K562 (cell line): ENCODE results near the gene KTI12. TPM values are rescaled to one million over a fixed set of nuclear protein-coding genes. Genes with fewer than 3 reads are reported as not detected.
"Not testable (repeated sequence)": the region's sequence is repeated elsewhere in the genome, so short reads cannot be mapped to it uniquely, and the experiment has no call there.

Experiments used
- ATAC-seq: fragments of 200-7000 bp; cut with Tn5 transposase; 3 replicates; pipeline ENCODE4 v1.9.1; 2020; ENCODE audit warnings: moderate library complexity
- BruUV-seq: library from RNA; stranded (reverse); fragments of 400-500 nt; replicated peaks from 2 replicates; lab custom pipeline; 2021; lab: Mats Ljungman, UMichigan
- CTCF ChIA-PET: fragments of 300-600 bp; formaldehyde crosslinking; extraction: SDS; loops from one replicate; lab custom pipeline; 2021; ENCODE audit warnings: low intra/inter-chr PET ratio; lab: Yijun Ruan, JAX
- POLR2A ChIA-PET: fragments of 300-600, 350-650 bp; sonication (Branson Sonifier 250); formaldehyde crosslinking; extraction: SDS; loops from one replicate; lab custom pipeline; 2021; ENCODE audit warnings: antibody characterized with exemption, inconsistent platforms; lab: Yijun Ruan, JAX
- DNase-seq, 4 experiments: peaks; one replicate each; pipeline versions ENCODE4 v3.0.0 to v3.0.0-alpha.2; 2011 to 2018; ENCODE audit warnings: low spot score in 3 of 4, mixed read lengths in 3 of 4; ENCODE audit errors: extremely low read depth in 1 of 4
- FAIRE-seq: peaks from 2 replicates; lab custom pipeline; 2011; peaks lifted over from hg19 to GRCh38; lab: Jason Lieb, UNC
- H2AFZ ChIP-seq: 2 replicates; pipeline ENCODE4 v1.6.0; 2011; ENCODE audit warnings: low read depth, low read length, control low read depth, inconsistent platforms
- H3K27ac ChIP-seq: fragments of 200-600 bp; 3 replicates; pipeline ENCODE4 v1.8.0; 2011; ENCODE audit warnings: low read depth, mild to moderate bottlenecking, control low read depth, inconsistent platforms, low read length, moderate library complexity, mixed read lengths; ENCODE audit errors: extremely low read depth
- H3K27me3 ChIP-seq, 2 experiments: fragments of 300-600 bp in 1 of 2; 2 replicates in 1 of 2; 3 replicates in 1 of 2; pipeline versions ENCODE4 v1.6.0 to v1.8.0; 2011; ENCODE audit warnings: inconsistent platforms in 2 of 2, low read length in 2 of 2, mild to moderate bottlenecking in 1 of 2, mixed read lengths in 1 of 2, moderate library complexity in 1 of 2; ENCODE audit not compliant: control insufficient read depth in 2 of 2, insufficient read depth in 2 of 2
- H3K36me3 ChIP-seq: fragments of 300-600 bp; 3 replicates; pipeline ENCODE4 v1.8.0; 2011; ENCODE audit warnings: mild to moderate bottlenecking, low read length, inconsistent platforms; ENCODE audit not compliant: control insufficient read depth, insufficient read depth
- H3K4me1 ChIP-seq, 2 experiments: fragments of 200-600 bp in 1 of 2; replicated peaks in 1 of 2; 2 replicates in 1 of 2; 3 replicates in 1 of 2; pipeline versions ENCODE4 v1.5.1 to v1.8.0; 2011; ENCODE audit warnings: inconsistent platforms in 2 of 2, low read length in 2 of 2, mild to moderate bottlenecking in 1 of 2, mixed read lengths in 1 of 2, moderate library complexity in 1 of 2; ENCODE audit not compliant: control insufficient read depth in 2 of 2, insufficient read depth in 2 of 2
- H3K4me2 ChIP-seq: 2 replicates; pipeline ENCODE4 v1.6.1; 2011; ENCODE audit warnings: low read length, control low read depth, inconsistent platforms, mixed read lengths; ENCODE audit not compliant: insufficient read depth
- H3K4me3 ChIP-seq: fragments of 200-600 bp; sonication (generic), shearing (Covaris generic); 2 replicates; pipeline ENCODE4 v1.5.1; 2016; ENCODE audit warnings: control low read depth, inconsistent platforms
- H3K79me2 ChIP-seq: fragments of 200-600 bp; 3 replicates; pipeline ENCODE4 v1.8.0; 2011; ENCODE audit warnings: low read length, inconsistent platforms; ENCODE audit not compliant: control insufficient read depth, insufficient read depth
- H3K9ac ChIP-seq, 2 experiments: 2 replicates each; pipeline versions ENCODE4 v1.6.0 to v1.6.1; 2011; ENCODE audit warnings: low read depth in 2 of 2, low read length in 2 of 2, control low read depth in 1 of 2, inconsistent platforms in 1 of 2, mild to moderate bottlenecking in 1 of 2, mixed read lengths in 1 of 2; ENCODE audit not compliant: insufficient read depth in 1 of 2
- H3K9me1 ChIP-seq: one replicate; pipeline ENCODE4 v1.6.0; 2011; ENCODE audit warnings: inconsistent platforms, mild to moderate bottlenecking, low read length, moderate library complexity; ENCODE audit not compliant: control insufficient read depth, insufficient read depth
- H3K9me3 ChIP-seq: replicated peaks from 2 replicates; pipeline ENCODE4 v1.5.1; 2011; ENCODE audit warnings: low read depth, low read length, inconsistent platforms; ENCODE audit not compliant: control insufficient read depth, insufficient read depth
- H4K20me1 ChIP-seq: replicated peaks from 2 replicates; pipeline ENCODE4 v1.6.1; 2011; ENCODE audit warnings: low read length, inconsistent platforms, mixed read lengths; ENCODE audit not compliant: control insufficient read depth, insufficient read depth
- CEBPB ChIP-seq: fragments of 450-650 bp; IDR thresholded peaks from 2 replicates; pipeline ENCODE4 v1.6.1; 2016; ENCODE audit warnings: missing genetic modification characterization, missing compliant biosample characterization
- MEF2A ChIP-seq: IDR thresholded peaks from 2 replicates; pipeline ENCODE4 v1.6.1; 2011; ENCODE audit warnings: low read depth, mild to moderate bottlenecking, low read length, moderate library complexity; ENCODE audit not compliant: control insufficient read depth
- PURB ChIP-seq: sonication (generic); formaldehyde crosslinking; IDR thresholded peaks from 2 replicates; pipeline ENCODE4 v1.9.0; 2021; ENCODE audit warnings: low read depth, mild to moderate bottlenecking, missing genetic modification reagents
- WGBS: fragments of 100-300 bp; shearing (Covaris generic); methylation state at CpG from one replicate; pipeline ENCODE4 v1.1.6; 2016; ENCODE audit warnings: low coverage, mixed read lengths; ENCODE audit not compliant: insufficient coverage; ENCODE audit errors: missing lambda C conversion rate; 5-methylcytosine and 5-hydroxymethylcytosine counted together
- in situ Hi-C: fragments of 300-500 bp; cut with MboI; formaldehyde crosslinking; loops from 4 replicates; pipeline ENCODE4 v1.15.0; 2018; ENCODE audit warnings: inconsistent platforms, mixed read lengths
- intact Hi-C: fragments of 100-400 bp; cut with micrococcal nuclease; formaldehyde crosslinking; loops from 2 replicates; pipeline ENCODE4 v1.14.2; 2022
- polyA plus RNA-seq, 8 experiments: library from polyadenylated mRNA; depleted of rRNA in 4 of 8; stranded (reverse) in 5 of 8; unstranded in 3 of 8; fragments of >200 nt; fragmentation: Nextera tagmentation in 2 of 8; fragmentation: Illumina TruSeq in 1 of 8; extraction: Ambion mirVana in 2 of 8; extraction: Trizol in 1 of 8; gene quantifications; 2 replicates each; pipeline versions ENCODE4 v1.2.1 to v1.2.3, GENCODE V29; 2011 to 2014; ENCODE audit warnings: inconsistent platforms in 1 of 8, missing spikeins in 1 of 8
- total RNA-seq, 7 experiments: library from RNA; depleted of rRNA in 6 of 7; stranded (reverse); fragments of >200 nt in 6 of 7; fragmentation: Illumina TruSeq in 2 of 7; extraction: Trizol in 2 of 7; gene quantifications; 2 replicates each; pipeline versions ENCODE4 v1.2.1 to v1.2.3, GENCODE V29; 2011 to 2021; ENCODE audit warnings: low replicate concordance in 1 of 7
- TF ChIP-seq, protein P1 (sequence below): fragments of 450-650 bp; IDR thresholded peaks from 2 replicates; pipeline ENCODE4 v1.6.1; 2016; ENCODE audit warnings: mild to moderate bottlenecking, moderate library complexity

The KTI12 gene
- total and polyA plus RNA-seq, 9 of the 15 experiments (the other 6 are each of a cell fraction or from before 2014, with no cell fraction given), result 3.1 to 22.8 (median 11.6) TPM

DNA sequence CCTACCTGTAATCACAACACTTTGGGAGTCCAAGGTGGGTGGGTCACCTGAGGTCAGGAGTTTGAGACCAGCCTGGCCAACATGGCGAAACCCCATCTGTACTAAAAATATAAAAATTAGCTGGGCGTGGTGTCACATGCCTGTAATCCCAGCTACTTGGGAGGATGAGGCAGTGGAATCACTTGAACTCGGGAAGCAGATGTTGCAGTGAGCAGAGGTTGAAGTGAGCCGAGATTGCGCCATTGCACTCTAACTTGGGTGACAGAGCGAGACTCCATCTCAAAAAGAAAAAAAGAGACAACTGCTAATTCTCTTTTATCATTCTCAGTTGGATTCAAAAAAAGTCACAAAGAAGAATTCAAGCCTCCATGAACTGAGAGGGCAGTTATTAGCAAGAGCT, 43.7 kb upstream of the KTI12 start:
- H3K27me3 ChIP-seq, H3K4me2 ChIP-seq, CTCF ChIA-PET, in situ Hi-C loops, intact Hi-C loops, FAIRE-seq, BruUV-seq, H3K4me3 ChIP-seq, H3K9me1 ChIP-seq, ATAC-seq, H3K9ac ChIP-seq, H4K20me1 ChIP-seq, H3K27ac ChIP-seq, H3K9me3 ChIP-seq, DNase-seq, H2AFZ ChIP-seq: not testable (repeated sequence)
- peak; percentile 33; the same call in 1 of the 2 replicates for TF ChIP-seq CEBPB
- Histone ChIP-seq H3K36me3 (peaks cover 52% of the 10 kb centered on the region), H3K4me1 (peaks cover 2 to 15% of the 10 kb centered on the region in 2 experiments; a peak in 4 of 5 replicates), H3K79me2 (peaks cover 49% of the 10 kb centered on the region)
- POLR2A ChIA-PET, result interaction anchor here (0.5 to 1.8 kb wide), 5 partner anchors 9 to 300 kb away, joined by 3 to 5 read pairs (median 3); no protein-coding TSS in a partner anchor
- WGBS, result 94% methylated on average over 6 of the region's 6 CpGs

DNA sequence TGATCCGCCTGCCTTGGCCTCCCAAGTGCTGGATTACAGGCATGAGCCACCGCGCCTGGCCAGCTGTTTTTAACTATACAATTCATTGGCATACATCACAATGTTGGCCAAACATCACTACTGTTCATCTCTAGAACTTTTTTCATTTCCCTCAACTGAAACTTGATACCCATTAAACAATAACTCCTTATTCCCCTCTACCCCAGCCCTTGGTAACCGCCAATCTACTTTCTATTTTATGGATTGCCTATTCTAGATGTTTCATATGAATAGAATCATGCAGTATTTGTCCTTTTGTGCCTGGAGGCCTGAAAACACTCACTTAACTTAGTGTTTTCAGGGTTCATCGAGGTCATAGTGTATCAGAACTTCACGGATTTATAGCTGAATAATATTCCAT, 38.7 kb upstream of the KTI12 start:
- ChIA-PET POLR2A (interaction anchor here (0.9 to 2.7 kb wide), 6 partner anchors 9 to 251 kb away, joined by 3 to 16 read pairs (median 12); no protein-coding TSS in a partner anchor), CTCF (no interaction called here)
- in situ Hi-C loops (no loop called here), intact Hi-C loops (no loop called here)
- H3K4me3 ChIP-seq, result no peak overlapping the region
- H3K4me2 ChIP-seq, result no peak overlapping the region
- no peak overlapping the region for H3K27ac ChIP-seq
- ATAC-seq (no peak), FAIRE-seq (no peak), DNase-seq (no peak)
- H2AFZ ChIP-seq, result no peak overlapping the region
- peaks cover 69% of the 10 kb centered on the region for H3K36me3 ChIP-seq
- no TSS peak for BruUV-seq
- peaks cover 63% of the 10 kb centered on the region for H3K79me2 ChIP-seq
- H3K9ac ChIP-seq, result no peak overlapping the region
- peaks cover 2 to 15% of the 10 kb centered on the region in 2 experiments; a peak in 4 of 5 replicates for H3K4me1 ChIP-seq
- WGBS, result 79% methylated on average over 6 of the region's 6 CpGs
- no peaks in the 10 kb centered on the region for H3K27me3 ChIP-seq
- no peaks in the 10 kb centered on the region for H3K9me1 ChIP-seq
- no peaks in the 10 kb centered on the region for H4K20me1 ChIP-seq
- no peaks in the 10 kb centered on the region for H3K9me3 ChIP-seq
- TF ChIP-seq, protein P1, sequence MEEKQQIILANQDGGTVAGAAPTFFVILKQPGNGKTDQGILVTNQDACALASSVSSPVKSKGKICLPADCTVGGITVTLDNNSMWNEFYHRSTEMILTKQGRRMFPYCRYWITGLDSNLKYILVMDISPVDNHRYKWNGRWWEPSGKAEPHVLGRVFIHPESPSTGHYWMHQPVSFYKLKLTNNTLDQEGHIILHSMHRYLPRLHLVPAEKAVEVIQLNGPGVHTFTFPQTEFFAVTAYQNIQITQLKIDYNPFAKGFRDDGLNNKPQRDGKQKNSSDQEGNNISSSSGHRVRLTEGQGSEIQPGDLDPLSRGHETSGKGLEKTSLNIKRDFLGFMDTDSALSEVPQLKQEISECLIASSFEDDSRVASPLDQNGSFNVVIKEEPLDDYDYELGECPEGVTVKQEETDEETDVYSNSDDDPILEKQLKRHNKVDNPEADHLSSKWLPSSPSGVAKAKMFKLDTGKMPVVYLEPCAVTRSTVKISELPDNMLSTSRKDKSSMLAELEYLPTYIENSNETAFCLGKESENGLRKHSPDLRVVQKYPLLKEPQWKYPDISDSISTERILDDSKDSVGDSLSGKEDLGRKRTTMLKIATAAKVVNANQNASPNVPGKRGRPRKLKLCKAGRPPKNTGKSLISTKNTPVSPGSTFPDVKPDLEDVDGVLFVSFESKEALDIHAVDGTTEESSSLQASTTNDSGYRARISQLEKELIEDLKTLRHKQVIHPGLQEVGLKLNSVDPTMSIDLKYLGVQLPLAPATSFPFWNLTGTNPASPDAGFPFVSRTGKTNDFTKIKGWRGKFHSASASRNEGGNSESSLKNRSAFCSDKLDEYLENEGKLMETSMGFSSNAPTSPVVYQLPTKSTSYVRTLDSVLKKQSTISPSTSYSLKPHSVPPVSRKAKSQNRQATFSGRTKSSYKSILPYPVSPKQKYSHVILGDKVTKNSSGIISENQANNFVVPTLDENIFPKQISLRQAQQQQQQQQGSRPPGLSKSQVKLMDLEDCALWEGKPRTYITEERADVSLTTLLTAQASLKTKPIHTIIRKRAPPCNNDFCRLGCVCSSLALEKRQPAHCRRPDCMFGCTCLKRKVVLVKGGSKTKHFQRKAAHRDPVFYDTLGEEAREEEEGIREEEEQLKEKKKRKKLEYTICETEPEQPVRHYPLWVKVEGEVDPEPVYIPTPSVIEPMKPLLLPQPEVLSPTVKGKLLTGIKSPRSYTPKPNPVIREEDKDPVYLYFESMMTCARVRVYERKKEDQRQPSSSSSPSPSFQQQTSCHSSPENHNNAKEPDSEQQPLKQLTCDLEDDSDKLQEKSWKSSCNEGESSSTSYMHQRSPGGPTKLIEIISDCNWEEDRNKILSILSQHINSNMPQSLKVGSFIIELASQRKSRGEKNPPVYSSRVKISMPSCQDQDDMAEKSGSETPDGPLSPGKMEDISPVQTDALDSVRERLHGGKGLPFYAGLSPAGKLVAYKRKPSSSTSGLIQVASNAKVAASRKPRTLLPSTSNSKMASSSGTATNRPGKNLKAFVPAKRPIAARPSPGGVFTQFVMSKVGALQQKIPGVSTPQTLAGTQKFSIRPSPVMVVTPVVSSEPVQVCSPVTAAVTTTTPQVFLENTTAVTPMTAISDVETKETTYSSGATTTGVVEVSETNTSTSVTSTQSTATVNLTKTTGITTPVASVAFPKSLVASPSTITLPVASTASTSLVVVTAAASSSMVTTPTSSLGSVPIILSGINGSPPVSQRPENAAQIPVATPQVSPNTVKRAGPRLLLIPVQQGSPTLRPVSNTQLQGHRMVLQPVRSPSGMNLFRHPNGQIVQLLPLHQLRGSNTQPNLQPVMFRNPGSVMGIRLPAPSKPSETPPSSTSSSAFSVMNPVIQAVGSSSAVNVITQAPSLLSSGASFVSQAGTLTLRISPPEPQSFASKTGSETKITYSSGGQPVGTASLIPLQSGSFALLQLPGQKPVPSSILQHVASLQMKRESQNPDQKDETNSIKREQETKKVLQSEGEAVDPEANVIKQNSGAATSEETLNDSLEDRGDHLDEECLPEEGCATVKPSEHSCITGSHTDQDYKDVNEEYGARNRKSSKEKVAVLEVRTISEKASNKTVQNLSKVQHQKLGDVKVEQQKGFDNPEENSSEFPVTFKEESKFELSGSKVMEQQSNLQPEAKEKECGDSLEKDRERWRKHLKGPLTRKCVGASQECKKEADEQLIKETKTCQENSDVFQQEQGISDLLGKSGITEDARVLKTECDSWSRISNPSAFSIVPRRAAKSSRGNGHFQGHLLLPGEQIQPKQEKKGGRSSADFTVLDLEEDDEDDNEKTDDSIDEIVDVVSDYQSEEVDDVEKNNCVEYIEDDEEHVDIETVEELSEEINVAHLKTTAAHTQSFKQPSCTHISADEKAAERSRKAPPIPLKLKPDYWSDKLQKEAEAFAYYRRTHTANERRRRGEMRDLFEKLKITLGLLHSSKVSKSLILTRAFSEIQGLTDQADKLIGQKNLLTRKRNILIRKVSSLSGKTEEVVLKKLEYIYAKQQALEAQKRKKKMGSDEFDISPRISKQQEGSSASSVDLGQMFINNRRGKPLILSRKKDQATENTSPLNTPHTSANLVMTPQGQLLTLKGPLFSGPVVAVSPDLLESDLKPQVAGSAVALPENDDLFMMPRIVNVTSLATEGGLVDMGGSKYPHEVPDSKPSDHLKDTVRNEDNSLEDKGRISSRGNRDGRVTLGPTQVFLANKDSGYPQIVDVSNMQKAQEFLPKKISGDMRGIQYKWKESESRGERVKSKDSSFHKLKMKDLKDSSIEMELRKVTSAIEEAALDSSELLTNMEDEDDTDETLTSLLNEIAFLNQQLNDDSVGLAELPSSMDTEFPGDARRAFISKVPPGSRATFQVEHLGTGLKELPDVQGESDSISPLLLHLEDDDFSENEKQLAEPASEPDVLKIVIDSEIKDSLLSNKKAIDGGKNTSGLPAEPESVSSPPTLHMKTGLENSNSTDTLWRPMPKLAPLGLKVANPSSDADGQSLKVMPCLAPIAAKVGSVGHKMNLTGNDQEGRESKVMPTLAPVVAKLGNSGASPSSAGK, result no peak
- TF ChIP-seq PURB (CRISPR knock-in tag) (no peak), MEF2A (no peak)
